HG02759 (cell line): ENCODE data around the gene NPHP4.
A peak's percentile ranks its signal among the peaks of the same experiment; 100 is the strongest.

Source experiments
- ATAC-seq: cut with Tn5 transposase; IDR thresholded peaks from one replicate; pipeline ENCODE4 v1.9.1; 2021; ENCODE audit warnings: mild to moderate bottlenecking, moderate library complexity; ENCODE audit not compliant: unreplicated experiment

NPHP4 gene

DNA sequence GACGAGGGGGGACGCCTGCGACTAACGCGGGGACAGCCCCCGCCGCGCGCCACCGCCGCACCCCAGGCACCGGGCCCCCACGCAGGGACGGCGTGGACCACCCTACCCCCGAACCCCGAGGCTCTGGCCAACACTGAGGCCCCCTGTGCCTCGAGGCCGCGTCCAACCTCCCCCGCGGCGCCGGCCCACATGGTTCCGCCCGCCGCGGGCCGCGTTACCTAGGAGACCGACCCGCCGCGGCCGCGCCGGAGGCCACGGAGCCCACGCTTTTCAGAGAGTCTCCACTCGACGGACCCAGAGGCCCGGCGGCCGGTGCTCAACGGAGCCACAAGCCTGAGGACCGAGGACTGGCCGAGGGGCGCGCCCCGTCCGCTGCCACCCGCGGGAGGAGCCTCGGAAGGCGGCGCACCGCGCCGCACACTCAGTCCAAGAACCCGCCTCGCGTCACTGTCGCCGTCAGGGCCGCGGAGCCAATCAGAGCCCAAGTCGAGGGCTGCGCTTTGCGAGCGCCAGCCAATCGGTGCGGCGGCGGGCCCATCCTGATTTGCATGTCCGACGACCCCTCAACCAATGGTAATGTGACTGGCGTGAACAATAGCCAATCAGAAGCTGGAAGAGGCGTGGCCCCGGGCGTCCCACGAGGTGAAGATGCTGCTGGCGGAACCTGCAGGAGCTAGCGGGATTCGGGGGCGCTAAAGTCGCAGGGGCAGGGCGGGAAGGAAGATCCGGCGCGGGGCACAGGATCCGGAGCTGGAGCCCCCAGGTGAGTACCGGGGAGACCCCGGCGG, at the start of gene NPHP4:
Gene NPHP4 (minus strand): TSS at position 400 of the 788 bp plus-strand sequence. CDS start 6,136 bp downstream, outside the sequence.
- ATAC-seq: peak; percentile 92

DNA sequence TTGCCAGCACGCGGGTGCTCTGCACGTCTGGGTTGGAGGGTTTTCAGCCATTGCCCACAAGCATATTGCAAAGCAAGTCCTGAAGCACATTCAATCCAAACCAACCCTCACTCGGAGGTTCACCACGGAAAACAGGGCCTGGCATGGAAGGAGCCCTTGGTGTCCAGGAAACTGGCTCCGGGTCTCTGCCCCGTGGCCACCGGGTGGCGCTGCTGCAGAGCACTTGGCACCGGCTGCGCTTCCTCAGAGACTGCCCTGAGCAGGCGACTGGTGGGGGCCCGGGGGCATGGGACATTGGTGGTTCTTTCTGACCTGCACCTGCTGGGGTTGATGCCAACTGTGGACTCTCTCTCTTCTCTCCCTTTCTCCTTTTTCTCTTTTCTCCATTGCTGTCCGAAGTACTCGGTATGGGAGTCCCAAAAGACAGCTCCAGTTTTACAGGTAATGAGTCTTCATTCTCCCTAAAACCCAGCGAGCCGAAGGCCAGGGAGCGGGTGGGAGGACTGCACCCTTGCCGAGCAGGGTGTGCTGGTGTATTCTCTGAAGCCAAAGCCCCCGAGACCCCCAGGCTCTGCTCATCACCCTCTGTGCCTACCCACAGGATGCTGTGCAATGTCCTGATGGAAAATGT, 49.3 kb upstream of the NPHP4 start:
- ATAC-seq: no peak

DNA sequence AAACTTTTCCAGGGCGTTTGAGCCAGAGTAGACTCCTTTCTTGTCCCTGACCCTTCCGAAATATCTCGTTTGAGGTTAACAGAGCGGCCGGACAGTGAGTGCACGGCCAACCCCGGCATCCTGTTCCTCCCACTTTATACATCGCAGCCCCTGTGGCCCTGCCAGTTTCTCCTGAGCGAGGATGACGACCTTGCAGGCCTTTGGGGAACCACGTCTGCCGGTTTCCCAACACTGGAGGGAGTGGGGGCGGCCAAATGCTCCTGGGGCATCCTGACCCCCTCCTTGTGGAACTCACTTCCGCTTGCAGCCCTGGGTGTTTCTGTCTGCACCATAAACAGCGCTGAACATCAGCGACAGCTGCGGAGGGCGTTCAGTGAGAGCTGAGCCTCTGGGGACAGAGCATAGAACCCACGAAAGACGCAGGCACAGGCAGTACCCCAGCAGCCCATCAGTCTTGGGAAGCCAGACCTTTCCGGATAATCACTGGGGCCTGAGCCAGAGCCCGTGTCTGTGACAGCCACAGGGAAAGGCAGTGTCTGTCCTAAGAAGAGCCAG, 48.7 kb upstream of the NPHP4 start:
- no peak for ATAC-seq

DNA sequence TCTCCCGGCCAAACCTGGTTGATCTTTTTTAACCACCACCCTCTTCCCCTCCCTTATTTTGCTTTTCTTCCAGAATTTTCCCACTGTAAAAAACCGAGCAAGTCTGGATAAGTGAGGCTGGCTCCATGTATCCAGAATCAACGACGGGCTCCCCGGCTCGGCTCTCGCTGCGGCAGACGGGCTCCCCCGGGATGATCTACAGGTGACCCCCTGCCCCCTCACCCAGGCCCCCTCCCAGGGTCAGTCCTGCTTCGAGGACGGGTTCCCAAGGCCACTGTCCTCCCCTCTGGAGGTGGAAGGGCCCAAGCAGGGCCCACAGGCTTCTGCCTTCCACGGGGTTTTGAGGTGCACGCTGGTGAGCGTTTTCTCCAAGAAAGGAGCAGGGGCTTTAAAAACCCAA, 48.2 kb upstream of the NPHP4 start:
- no peak for ATAC-seq

DNA sequence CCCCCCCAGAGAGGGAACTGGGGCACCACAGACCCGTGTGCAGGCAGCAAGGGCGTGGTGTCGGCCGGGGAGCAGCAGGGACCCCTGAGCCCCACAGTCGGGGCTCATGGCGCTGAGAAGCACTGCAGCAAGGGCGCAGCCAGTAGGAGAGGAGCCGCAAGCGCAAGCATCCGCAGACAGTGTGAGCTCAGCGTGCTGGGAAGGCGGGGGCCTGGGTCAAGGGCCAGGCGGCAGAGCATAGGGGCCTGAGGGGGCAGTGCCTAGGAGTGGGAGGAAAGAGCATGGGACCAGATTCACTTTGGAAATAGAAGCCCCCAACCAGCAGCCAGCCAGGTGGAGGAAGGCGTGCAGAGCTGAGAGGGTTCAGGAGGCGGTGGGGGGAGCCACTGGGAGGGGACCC, 46.8 kb upstream of the NPHP4 start:
- no peak for ATAC-seq

DNA sequence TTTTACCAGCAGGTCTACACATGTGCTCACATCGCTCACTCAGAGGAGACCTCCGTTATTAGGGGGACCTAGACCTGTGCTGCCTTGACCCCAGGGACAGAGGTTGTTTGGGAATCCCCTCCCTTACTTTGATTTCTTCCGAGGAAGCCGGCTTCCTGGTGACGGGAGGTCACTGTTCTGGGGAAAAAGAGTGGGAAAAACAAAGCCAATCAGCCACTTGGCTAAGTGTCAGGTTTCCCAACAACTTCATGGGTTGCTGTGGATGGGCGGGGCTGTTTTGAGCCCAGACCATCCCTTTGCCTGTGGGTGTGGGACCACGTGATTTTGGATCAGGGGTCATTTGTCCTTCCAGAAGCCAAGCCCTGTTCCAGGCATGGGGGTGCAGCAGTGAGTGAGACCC, 46.4 kb upstream of the NPHP4 start:
- ATAC-seq: no peak

DNA sequence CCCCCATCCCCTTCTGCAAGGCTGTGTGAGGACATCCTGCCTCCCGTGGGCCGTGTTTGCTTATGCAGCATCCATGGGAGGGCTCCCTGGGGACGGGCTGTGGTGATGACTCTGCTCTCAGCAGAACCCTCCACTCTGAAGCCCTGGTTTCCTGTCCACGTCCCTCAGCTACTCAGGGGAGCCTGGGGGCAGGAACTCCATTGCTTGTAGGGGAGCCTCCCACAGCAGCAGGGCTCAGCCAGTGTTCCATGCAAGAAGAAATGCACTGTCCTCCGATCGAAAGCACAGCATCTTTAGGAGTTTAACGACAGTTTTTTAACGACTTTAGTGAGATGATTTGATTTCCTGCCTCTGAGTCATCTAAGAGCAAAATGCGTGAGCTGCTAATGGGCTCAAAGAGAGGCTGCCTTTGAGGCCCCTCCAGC, 45.1 kb upstream of the NPHP4 start:
- ATAC-seq: no peak

DNA sequence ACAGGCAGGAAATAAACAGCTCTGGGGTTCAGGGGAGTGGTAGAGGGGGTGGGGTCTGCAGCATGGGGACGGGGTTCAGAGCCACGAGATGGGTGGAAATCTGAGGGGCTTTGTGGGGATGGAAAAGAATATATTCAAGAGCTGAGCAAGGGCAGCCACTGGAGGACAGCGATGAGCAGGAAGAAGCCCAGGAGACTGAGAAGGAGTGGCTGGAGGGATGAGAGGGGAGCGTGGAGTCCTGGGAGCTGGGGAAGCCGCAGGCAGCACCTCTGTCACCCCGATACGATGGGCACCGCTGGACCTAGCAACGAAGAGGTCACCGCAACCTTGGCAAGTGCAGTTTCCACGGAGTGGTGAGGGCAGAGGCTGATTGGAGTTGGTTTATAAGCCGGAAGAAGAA, 43.5 kb upstream of the NPHP4 start:
- ATAC-seq: no peak

DNA sequence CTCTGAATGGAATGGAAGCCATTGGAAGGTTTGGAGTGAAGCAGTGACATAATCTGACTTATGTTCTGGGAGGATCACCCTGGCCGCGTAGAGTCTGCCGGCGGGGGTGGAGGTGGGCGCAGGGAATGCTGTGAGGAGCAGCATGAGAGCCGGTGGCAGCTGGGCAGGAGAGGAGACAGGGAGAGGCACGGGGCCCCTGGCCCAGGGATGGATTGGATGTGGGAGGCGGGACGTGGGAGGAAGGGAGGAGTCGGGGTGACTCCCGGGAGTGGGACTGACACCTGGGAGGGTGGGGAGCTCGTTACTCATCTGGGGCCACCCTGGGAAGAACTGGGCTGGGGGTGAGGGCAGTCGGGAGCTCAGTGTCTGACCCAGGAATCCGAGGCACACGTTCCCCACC, 43.1 kb upstream of the NPHP4 start:
- ATAC-seq: no peak

DNA sequence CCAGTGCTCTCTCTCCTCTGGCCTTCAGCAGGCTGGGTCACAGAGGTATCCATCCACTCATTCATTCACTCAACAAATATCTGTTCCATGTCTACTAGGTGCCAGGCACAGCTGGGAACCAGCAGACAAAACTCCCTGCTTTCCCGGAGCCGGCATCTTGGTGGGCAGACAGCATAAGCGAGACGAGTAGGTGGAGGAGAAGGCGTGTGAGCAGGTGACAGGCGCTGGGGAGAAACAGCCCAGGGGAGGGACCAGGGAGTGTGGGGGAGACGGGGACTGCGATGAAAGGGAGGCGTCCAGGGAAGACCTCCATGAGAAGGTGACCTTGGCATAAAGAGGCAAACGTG, 42.5 kb upstream of the NPHP4 start:
- ATAC-seq: no peak

DNA sequence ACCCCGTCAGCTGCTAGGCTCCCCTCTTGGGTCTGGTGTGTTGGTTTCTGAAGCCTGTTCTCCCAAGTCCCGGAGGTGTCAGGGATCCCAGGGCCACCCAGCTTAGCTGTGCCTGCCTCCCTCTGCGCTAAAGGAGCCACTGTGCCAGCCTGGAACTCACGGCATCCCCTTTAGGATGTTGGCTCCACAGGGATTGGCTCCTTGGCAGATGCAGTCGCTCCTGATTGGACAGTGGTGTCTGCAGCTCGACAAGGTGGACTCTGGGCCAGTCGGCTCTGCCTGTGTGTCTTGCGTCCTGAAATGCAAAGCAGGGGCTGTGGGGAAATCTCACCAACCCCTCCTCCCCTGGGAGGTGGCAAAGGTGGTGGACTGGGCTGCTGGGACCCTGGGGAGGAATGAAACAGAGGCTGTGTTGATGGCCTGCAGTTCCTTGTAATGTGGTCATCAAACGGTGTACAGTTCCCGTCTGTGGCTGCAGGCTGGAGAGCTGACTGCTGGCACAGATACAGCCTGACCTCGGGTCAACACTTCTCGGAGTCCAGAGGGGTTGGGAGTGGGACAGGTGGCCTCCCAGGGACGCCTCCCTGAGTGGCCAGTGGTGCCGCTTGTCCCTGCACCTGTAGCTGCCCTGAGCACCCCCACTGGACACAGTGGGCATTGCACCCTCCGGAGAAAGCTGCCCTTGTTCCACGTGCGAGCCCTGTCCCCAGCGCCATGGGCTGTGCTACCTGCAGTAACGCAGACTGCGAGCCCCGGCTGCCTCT, 41.9 kb upstream of the NPHP4 start:
- ATAC-seq: no peak

DNA sequence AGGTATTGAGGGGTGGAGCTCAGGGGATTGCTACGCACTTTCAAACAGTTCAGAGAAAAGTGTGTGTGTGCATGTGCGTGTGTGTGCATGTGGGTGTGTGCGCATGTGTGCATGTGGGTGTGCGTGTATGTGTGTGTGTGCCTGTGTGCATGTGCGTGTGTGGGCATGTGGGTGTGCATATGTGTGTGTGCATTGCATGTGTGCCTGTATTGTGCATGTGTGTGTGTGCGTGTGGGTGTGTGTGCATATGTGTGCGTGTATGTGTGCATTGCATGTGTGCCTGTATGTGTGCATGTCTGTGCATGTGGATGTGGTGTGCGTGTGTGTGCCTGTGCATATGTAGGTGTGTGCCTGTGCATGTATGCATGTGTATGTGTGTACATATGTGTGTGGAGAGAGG, 40.9 kb upstream of the NPHP4 start:
- no peak for ATAC-seq

DNA sequence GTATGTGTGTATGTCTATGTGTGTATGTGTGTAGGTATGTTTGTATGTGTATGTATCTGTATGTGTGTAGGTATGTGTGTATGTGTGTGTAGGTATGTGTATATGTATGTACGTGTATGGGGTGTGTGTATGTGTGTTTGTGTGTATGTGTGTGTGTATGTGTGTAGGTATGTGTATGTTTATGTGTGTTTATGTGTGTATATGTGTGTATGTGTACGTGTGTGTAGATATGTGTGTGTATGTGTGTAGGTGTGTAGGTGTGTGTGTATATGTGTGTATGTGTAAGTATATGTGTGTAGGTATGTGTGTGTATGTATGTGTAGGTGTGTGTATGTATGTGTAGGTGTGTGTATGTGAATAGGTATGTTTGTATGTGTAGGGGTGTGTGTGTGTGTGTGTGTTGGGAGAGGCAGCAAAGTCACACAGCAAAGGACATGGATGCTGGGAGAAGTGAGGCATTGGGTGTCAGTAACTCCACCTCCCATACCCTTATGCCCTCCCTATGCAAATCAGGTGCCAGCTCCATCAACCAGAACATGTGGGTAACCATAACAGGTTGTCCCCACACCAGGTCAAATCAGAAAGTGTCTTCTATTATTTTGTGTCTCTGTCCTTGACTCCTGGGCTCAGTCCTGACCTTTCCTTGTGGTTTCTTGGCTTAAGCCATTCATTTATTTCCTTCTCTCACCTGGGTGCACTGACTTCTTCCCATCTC, 38.5 kb upstream of the NPHP4 start:
- no peak for ATAC-seq

DNA sequence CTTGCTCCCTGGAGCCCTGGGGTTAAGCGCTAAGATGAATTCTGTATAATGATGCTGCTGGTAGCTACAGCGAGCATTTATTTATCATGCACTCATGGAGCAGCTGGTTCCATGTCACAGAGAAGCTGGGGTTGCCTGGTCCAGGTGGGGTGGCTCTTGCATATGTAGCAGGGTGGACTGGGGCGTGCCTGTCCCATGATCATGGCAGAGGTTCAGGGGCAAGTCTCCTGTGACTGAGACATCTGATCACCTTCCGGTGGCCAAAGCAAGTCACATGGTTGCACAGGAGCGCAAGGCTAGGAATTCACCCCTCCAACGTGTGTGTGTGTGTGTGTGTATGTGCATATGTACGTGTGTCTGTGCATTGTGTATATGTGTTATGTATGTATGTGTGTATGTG, 37.9 kb upstream of the NPHP4 start:
- no peak for ATAC-seq

DNA sequence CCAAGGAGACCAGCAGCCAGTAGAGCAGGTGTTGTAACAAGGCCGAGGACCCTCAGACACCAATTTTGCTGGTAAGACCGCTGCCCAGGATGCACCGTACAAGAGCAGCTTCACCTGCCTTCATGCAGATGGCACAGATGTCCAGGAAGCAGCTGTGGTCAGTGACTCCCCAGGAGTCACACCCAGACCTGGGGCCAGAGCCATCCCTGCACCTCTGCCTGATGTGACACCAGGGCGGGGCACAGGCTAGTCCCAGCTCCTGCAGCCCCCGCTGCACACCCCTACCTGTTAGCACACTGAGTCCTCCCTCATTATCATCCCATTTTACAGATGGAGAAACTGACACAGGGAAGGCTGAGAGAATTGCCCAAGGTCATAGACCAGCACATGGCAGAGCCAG, 37.1 kb upstream of the NPHP4 start:
- no peak for ATAC-seq

DNA sequence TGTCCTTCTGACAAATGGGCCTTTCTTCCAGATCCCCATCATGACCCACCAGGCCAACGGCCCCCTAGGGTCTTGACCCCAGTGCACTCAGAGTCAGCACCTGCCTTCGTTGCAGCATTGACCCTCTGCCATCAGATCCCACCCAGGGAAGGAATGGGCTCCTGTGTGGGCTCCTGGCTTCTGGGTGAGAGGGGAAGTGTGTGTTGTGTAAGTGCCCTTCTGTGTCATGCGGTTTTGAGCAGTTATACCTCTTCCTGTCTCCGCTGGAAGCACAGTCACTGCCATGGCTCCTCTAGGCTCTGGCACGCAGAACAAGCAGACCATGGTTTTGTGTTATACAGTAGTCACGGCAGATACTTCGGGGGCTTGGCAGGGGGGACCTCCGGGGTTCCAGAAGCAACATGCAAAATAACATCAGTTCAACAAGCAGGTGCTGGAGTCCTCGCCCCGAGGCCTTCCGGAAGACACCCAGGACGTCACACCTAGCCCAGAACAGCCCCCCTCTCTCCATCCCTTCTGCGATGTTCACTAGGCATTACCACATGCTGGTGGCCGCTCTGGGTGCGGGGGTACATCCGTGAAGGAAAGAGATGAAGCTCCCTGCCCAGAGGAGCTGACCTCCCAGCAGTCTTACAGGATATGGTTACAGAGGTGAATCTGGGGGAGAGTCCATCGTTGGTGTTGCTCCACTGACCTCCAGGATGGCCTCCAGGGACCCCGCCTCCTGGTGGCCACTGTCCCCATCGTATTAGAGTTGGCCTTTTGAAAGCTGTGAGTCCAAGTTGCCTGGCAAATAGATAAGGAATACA, 36.0 kb upstream of the NPHP4 start:
- peak; percentile 32 for ATAC-seq

DNA sequence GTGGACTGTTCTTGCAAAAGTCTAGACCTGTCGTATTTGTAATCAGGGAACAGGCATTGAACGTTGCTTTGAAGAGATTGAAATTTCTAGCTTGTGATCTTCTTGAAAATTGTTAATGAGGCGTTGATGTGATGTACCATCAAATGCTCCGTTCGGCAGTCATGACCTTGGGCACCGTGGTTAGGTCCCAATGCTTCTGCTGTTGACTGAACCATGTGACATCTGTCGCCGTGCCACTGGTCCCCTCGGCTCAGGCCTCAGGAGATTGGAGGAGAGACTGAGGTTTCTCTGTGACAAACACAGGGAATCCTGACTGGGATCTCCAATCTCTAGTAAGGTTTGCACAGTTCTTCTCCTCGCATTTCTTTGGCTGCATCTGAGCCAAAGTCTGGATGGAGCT, 35.4 kb upstream of the NPHP4 start:
- no peak for ATAC-seq

DNA sequence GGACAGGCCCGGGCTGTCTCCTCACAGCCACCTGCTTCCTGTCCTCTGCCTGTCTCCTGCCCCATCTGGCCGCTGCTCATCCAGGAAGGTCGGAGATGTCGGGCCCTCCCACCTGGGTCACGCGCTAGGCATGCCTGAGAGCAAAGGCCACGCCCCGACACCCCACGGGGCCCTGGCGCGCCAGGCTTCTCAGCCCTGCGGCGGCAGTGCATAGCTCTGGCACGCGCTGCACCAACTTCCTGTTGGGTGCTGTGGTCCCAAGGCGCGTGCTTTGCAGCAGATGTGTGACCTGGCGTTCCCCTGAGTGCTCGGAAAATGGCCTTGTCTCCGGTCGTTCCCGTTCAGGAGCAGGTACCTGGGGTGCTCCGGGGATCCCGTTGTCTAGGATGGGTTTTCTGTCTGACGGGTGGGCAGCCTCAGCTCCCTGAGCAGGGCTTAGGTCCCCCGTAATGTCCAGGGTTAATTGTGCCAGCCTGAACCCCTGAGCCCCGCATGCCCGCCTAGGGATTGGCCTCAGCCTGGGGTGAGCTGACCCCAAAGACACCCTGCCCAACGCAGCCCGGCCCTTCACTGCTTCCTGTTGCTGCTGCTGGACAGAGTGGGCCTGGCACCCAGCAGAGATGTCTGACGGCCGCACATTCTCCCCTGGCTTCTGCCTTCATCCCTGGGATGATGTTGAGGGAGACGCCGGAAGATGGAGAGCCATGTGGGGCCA, 34.0 kb upstream of the NPHP4 start:
- ATAC-seq: peak; percentile 83

DNA sequence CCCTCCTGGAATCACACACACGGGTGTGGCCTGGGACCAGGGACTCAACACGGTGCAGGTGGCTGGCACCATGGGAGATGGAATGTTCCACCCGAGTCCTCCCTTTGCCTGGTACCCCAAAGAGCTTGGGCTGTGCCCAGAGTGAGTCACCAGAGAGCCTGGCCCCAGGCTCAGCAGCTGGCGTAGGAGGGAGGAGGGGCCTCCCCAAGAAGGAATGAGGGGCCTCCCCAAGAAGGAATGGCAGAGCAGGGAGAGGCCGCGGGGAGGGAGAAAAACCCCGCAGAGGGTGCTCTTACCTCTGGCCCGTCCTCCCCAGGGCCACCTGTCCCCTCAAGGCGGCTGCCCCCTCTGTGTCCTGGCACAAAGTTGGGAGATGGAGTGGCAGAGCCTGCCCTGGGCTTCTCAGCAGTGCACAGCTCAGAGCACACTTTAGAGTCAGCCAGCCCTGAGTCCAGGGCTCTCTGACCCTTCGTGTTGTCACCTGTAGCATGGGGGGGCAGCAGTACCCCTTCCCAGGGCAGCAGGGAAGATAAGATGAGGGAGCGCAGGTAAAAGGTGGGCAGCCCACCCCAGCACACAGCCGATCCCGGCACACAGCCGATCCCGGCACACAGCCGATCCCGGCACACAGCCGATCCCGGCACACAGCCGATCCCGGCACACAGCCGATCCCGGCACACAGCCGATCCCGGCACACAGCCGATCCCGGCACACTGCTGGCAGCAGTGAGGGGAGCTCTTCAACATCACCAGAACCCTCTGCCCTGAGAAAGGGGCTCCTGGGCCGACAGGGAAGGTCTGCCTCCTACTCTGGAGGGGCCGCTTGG, 33.3 kb upstream of the NPHP4 start:
- ATAC-seq: no peak
